Pulmonary artery endothelial cell (primary cell): Measurements from ENCODE around the gene ATP8B1. TPM values are rescaled to one million over a fixed set of nuclear protein-coding genes. Genes with fewer than 3 reads are reported as not detected.
A peak's percentile ranks its signal among the peaks of the same experiment; 100 is the strongest.

Experiments
- DNase-seq: peaks from one replicate; pipeline ENCODE4 v3.0.0-alpha.2; 2011; ENCODE audit warnings: low read depth, low spot score
- total RNA-seq: library from RNA; depleted of rRNA; stranded (reverse); fragments of >200 nt; gene quantifications from 2 replicates; pipeline ENCODE4 v1.2.3, GENCODE V29; 2014

ATP8B1 gene
- total RNA-seq, 1 donor from 2014 or later = 85.1 TPM

- no peak for DNase-seq
Observed at GRCh38 chr18:57793302-57793986, 9.7 kb downstream of the ATP8B1 start.

- no peak for DNase-seq
Observed at GRCh38 chr18:57792631-57793301, 10.3 kb downstream of the ATP8B1 start.

DNA sequence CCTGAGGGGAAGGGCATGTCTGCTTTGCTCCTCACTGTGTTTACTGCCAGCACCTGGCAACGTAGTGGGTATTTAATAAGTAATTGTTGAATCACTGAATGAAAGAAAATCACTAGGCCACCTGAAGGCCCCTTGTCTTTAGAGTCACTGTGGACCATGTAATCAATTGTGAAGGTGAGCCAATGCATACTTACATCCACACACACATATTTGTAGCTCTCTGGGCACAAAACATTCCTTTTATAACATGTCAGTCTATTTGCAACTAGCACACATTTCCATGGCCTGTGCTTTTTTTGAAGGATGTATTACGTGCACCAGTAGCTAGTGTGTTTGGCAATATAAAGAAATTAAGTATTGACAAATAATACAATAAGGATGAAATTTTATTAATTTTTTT is 11.2 kb downstream of the ATP8B1 start:
- no peak for DNase-seq

DNA sequence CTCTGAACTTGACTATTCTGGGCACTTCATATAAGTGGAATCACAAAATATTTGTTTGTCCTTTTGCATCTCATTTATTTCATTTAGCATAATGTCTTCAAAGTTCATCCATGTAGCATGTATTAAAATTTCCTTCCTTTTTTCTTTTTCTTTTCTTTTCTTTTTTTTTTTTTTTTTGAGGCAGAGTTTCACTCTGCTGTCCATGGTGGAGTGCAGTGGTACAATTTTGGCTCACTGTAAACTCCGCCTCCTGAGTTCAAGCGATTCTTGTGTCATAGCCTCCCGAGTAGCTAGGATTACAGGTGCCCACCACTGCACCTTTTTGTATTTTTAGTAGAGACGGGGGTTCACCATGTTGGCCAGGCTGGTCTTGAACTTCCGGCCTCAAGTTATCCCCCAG is 11.9 kb downstream of the ATP8B1 start:
- no peak for DNase-seq

DNA sequence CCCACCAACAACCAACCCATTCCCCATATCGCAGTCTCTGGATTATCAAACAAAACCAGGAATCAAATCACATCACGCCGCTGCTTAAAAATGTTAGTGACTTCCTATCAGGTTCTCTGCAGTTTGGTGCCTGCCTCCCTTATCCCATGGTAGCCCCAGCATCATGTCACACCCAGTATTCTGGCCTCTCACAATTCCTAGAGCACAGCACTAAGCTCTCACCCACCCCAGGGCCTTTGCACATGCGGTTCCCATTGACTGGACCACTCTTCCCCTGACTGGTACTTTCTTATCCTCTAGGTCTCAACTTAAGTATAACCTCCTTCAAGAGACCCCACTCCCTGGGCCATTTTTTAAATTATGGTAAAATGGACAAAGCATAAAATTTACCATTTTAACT is 12.8 kb downstream of the ATP8B1 start:
- no peak for DNase-seq

- DNase-seq = no peak
Observed at GRCh38 chr18:57789759-57790158, 13.4 kb downstream of the ATP8B1 start.

GRCh38 chr18:57789090-57789489 is 14.0 kb downstream of the ATP8B1 start:
- no peak for DNase-seq

DNA sequence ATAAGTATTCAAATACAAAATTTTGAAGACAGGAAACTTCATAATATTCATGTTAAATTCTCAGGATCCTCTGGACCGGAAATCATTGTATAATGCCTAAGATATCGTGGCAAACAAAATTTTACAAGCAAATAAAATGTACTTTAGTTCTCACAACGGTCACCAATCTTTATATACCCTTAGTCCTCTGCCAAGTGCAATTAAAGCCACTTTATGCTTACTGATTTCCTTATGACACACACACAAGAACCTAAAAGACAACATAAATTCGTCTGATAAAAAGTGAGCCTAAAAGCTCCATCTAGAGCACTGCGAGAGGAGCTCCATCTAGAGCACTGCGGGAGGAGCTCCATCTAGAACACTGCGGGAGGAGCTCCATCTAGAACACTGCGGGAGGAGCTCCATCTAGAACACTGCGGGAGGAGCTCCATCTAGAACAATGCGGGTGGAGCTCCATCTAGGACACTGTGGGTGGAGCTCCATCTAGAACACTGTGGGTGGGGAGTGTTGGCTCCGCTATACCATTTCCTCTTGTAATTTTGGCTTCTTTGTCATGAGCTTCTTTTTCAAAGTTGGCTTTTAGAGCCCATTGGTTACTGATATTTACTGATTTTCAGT is 15.9 kb downstream of the ATP8B1 start:
- no peak for DNase-seq

DNA sequence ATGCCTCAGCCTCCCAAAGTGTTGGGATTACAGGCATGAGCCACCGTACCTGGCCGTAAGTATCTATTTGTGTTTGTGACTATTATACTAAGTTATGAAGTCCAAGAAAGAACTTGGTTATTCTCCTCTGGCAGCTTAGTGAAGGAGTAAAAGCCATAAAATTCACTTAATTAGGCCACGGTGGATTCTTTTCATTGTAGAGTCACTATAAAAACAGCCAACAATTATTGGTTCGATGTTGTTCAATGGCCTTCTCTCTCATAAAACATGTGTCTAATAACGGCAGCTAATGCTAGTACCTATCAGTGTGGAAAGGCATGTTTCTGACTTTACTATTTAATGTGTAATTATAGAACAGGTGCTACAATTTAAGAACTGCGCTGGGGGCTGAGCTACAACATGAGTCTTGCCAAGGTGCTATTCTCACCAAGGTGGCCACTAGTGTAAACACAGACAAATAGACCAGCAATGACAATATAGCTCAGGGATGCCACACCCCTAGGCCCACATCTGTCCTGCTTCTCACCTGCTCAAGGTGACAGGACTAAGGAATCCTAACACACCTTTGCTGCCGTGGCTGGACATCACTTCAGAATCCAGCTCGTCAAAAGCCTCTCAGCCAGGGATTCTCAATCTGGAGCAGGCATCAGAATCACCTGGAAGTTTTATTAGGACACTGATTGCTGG is 17.2 kb downstream of the ATP8B1 start:
- no peak for DNase-seq

GRCh38 chr18:57784801-57785114 is 18.4 kb downstream of the ATP8B1 start:
- DNase-seq = no peak

- no peak for DNase-seq
Observed at GRCh38 chr18:57784034-57784800, 18.9 kb downstream of the ATP8B1 start.

- no peak for DNase-seq
Observed at GRCh38 chr18:57782049-57782448, 21.1 kb downstream of the ATP8B1 start.

DNA sequence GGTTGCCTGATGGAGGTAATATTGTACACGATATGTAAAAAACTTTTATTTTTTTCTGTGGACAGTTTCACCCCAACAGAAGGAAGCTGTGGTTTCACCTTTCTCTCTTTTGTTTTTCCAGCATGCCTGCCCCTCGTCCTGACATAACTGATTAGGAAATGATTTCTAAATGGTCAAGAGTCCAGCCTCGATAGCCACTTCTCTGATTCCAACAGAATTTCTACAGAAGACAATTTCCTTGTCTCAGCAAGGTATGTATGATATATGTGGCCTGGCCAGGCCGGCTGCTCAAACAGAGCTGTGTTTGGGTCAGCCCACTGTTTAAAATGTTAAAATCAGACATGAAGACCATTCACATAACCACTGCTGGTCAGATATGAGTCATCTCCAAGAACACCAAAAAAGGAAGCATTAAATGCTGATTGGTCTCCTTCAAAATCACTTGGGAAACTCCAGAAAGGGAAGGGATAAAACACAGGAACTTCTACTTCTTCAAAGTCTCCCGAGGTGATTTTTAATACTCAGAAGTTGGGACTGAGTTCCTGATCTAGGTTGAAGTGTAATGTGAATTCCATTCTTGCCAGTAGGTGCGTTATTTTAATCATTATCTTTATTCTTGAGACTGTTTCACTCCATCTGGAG is 22.3 kb downstream of the ATP8B1 start:
- DNase-seq = peak; percentile 76

DNA sequence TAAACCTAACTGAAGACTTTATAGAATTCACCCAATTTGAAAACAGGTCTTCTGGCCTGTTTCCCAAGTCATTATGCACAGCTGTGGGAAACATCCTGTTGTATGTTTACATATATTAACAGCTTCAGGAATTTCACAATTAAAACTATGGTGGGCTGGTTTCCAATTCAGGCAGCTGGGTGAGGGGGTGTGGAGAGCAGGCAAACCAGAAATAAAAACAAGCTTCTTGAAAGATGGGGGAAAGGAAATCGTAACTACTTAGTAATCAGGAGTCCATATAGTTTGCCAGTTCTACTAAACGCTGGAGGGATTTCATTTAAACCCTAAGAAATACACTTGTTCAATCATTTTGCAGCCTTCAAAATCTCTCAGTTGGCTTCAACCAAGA is 22.8 kb downstream of the ATP8B1 start:
- DNase-seq = peak; percentile 89

DNA sequence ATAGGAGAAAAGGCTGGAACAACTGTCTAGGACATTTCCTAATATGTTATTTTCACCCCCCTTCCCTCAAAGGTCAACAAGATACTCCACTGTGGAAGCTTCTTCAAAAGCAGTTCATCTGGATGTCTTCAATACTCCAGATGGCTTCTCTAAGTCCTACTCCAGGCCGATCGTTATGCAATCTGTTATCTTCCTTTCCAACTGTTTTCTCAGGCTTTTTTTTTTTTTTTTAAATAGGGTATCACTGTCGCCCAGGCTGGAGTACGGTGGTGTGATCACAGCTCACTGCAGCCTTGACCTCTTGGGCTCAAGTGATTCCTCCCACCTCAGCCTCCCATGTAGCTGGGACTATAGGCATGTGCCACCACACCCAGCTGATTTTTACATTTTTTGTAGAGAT is 26.3 kb downstream of the ATP8B1 start:
- no peak for DNase-seq

DNA sequence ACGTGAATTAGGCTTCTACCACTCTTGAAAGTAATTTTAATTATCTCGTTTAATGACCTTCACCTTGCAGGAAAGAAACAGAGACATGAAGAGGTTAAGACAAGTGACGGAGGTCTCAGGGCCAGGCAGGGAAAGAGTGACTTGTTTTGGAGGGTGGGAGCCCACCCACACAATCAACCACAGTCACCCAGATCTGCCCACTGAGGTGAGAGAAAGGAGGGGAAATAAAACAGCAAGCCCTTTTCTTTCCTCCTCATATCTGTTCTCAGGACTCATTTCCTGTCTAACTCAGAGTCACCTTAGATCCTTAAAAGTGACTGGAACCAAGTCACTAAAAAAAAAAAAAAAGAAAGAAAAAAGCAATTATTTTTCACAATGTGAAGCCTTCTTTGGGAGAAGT is 26.8 kb downstream of the ATP8B1 start:
- DNase-seq = no peak

DNA sequence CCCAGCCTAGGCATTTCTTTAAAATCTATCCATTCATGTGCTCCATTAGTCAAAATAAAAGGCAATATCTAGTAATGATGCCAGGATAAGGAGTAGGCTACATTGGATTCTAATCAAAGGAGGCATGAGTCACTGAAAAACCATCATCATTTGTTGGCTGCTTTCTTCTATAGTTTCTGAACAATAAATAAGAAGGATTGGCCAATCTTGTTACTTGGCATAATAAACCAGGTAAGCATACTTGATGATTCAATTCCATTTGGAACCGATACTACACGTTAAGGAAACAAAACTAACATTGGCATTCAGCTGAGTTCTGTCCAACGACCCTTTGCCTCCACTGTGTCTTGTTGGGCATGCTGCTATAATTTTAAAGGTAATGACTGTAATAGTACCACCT is 27.2 kb downstream of the ATP8B1 start:
- no peak for DNase-seq

DNA sequence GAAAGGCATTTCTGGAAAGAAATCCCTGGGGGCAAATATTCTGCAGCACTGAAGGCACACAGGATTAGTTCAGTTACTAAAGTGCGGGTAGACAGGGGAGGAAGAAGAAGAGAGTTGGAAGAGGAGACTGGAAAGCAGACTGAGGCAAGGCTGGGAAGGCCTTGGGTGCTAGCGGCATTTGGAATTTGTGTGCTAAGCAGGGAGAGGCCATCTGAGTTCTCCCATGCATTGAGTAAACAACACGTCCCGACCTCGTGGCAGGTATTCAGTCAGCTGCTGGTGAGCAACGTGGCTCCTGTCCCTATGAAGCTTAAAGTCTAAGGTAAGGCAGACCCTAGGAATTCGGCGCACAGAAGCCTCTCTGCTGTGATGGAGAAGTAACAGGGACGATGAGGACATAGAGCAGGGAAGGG is 30.7 kb downstream of the ATP8B1 start:
- no peak for DNase-seq

- DNase-seq = no peak
Observed at GRCh38 chr18:57771626-57772025, 31.5 kb downstream of the ATP8B1 start.

GRCh38 chr18:57771193-57771592 is 31.9 kb downstream of the ATP8B1 start:
- no peak for DNase-seq
